Breast epithelium (tissue), 4 donors: ENCODE measurements around the gene CKLF. TPM values are rescaled to one million over a fixed set of nuclear protein-coding genes. Genes with fewer than 3 reads are reported as not detected.
A peak's percentile ranks its signal among the peaks of the same experiment; 100 is the strongest.

Experiments used
- DNase-seq, 2 donors: peaks; one replicate each; pipeline ENCODE4 v3.0.0-alpha.2; 2019; ENCODE audit warnings: low spot score in 2 of 2
- H3K27ac ChIP-seq, 2 donors: fragments of 200-600 bp; sonication (generic) in 1 of 2; one replicate each; pipeline ENCODE4 v1.5.1; 2016 to 2019; ENCODE audit warnings: mild to moderate bottlenecking in 1 of 2
- H3K27me3 ChIP-seq, 2 donors: fragments of 200-600 bp; sonication (generic) in 1 of 2; one replicate each; pipeline versions ENCODE4 v1.5.1 to v1.6.0; 2017 to 2019; ENCODE audit warnings: control low read depth in 1 of 2, mild to moderate bottlenecking in 1 of 2
- H3K36me3 ChIP-seq: fragments of 200-600 bp; one replicate; pipeline ENCODE4 v1.5.1; 2019
- H3K4me1 ChIP-seq, 2 donors: fragments of 200-600 bp; sonication (generic); one replicate each; pipeline ENCODE4 v1.5.1; 2016 to 2019; ENCODE audit warnings: control low read depth in 1 of 2
- H3K4me3 ChIP-seq, 3 donors: fragments of 200-600 bp; sonication (generic); 1 replicate in 2 of 3; 2 replicates in 1 of 3; pipeline ENCODE4 v1.5.1; 2016 to 2019; ENCODE audit warnings: mild to moderate bottlenecking in 3 of 3, moderate library complexity in 2 of 3
- H3K9me3 ChIP-seq, 2 donors: fragments of 200-600 bp; sonication (generic) in 1 of 2; one replicate each; pipeline ENCODE4 v1.5.1; 2016 to 2019; ENCODE audit warnings: control low read depth in 1 of 2
- CTCF ChIP-seq, 3 donors: fragments of 450-650 bp; IDR thresholded peaks; one replicate each; pipeline ENCODE4 v1.5.1; 2016 to 2017; ENCODE audit warnings: antibody characterized with exemption in 3 of 3, mild to moderate bottlenecking in 3 of 3, moderate library complexity in 3 of 3
- POLR2A ChIP-seq: fragments of 450-650 bp; IDR thresholded peaks from one replicate; pipeline ENCODE4 v1.6.1; 2016; ENCODE audit warnings: antibody characterized with exemption, mild to moderate bottlenecking, moderate library complexity
- POLR2AphosphoS5 ChIP-seq, 3 donors: sonication (generic); formaldehyde crosslinking; IDR thresholded peaks; one replicate each; pipeline ENCODE4 v1.6.1; 2017; ENCODE audit warnings: antibody characterized with exemption in 3 of 3
- intact Hi-C: fragments of 100-400 bp; cut with DNase I; formaldehyde crosslinking; loops from one replicate; pipeline ENCODE4 v1.15.1; 2023; ENCODE audit warnings: low total_unique reads
- total RNA-seq, 3 donors: library from RNA; depleted of rRNA; stranded (reverse); fragments of >200 nt; gene quantifications; one replicate each; pipeline ENCODE4 v1.1.0, GENCODE V29; 2016

Gene CKLF
- total RNA-seq, 3 donors from 2014 or later = 36.6 to 62.6 (median 44.9) TPM

GRCh38 chr16:66576296-66576695 lies 23.9 kb downstream of the CKLF start:
- no peak for DNase-seq
- H3K27ac ChIP-seq = no peak overlapping the region
- no peak overlapping the region for H3K4me3 ChIP-seq
- H3K36me3 ChIP-seq = no peaks in the 10 kb centered on the region
- TF ChIP-seq POLR2A (no peak), POLR2AphosphoS5 (IDR thresholded peaks at IDR 0.05) (no peak), CTCF (IDR thresholded peaks at IDR 0.05) (no peak)
- no peaks in the 10 kb centered on the region for H3K9me3 ChIP-seq
- no peaks in the 10 kb centered on the region for H3K27me3 ChIP-seq
- intact Hi-C loops = no loop called here
- no peaks in the 10 kb centered on the region for H3K4me1 ChIP-seq

- Histone ChIP-seq H3K27me3 (no peaks in the 10 kb centered on the region), H3K36me3 (no peaks in the 10 kb centered on the region), H3K4me1 (no peaks in the 10 kb centered on the region), H3K9me3 (no peaks in the 10 kb centered on the region), H3K4me3 (peak within 1 kb of the TSS; percentile 7 to 56 (median 26)), H3K27ac (peak within 1 kb of the TSS in 1 of 2 donors; percentile 35)
- no peak for DNase-seq
- intact Hi-C loops = loop anchor here (1.0 kb wide), 1 partner anchor 16 kb away; no protein-coding TSS in a partner anchor
- no peak for TF ChIP-seq CTCF (IDR thresholded peaks at IDR 0.05)
- TF ChIP-seq POLR2AphosphoS5 (IDR thresholded peaks at IDR 0.05) = no peak
- no peak for TF ChIP-seq POLR2A
These were observed 26.5 kb downstream of the CKLF start, which contains the start of gene CMTM2 for GRCh38 chr16:66578651-66579531. CMTM2 (plus strand) TSS chr16:66579463; CDS start chr16:66579608, 145 bp downstream.

GRCh38 chr16:66580605-66581209 lies 28.3 kb downstream of the CKLF start:
- peak overlapping the region; percentile 1 to 34 for H3K27ac ChIP-seq
- H3K9me3 ChIP-seq = no peaks in the 10 kb centered on the region
- H3K27me3 ChIP-seq = no peaks in the 10 kb centered on the region
- intact Hi-C loops = no loop called here
- DNase-seq = no peak
- no peak overlapping the region for H3K4me3 ChIP-seq
- TF ChIP-seq CTCF (IDR thresholded peaks at IDR 0.05) (no peak), POLR2AphosphoS5 (IDR thresholded peaks at IDR 0.05) (no peak), POLR2A (no peak)
- H3K4me1 ChIP-seq = no peaks in the 10 kb centered on the region
- no peaks in the 10 kb centered on the region for H3K36me3 ChIP-seq

GRCh38 chr16:66581246-66581952 lies 29.0 kb downstream of the CKLF start:
- Histone ChIP-seq H3K4me3 (no peak overlapping the region), H3K27ac (peak overlapping the region; percentile 1 to 34), H3K9me3 (no peaks in the 10 kb centered on the region), H3K27me3 (no peaks in the 10 kb centered on the region), H3K4me1 (no peaks in the 10 kb centered on the region), H3K36me3 (no peaks in the 10 kb centered on the region)
- TF ChIP-seq POLR2A = no peak
- TF ChIP-seq POLR2AphosphoS5 (IDR thresholded peaks at IDR 0.05) = no peak
- TF ChIP-seq CTCF (IDR thresholded peaks at IDR 0.05) = no peak
- DNase-seq = no peak
- intact Hi-C loops = no loop called here
